ENCODE results near the gene MUL1. TPM values are rescaled to one million over a fixed set of nuclear protein-coding genes. Genes with fewer than 3 reads are reported as not detected.

MUL1 gene
- total and polyA plus RNA-seq, 2 of the 4 experiments (the other 2 are of a cell fraction), result 20.7 to 21.1 TPM

DNA sequence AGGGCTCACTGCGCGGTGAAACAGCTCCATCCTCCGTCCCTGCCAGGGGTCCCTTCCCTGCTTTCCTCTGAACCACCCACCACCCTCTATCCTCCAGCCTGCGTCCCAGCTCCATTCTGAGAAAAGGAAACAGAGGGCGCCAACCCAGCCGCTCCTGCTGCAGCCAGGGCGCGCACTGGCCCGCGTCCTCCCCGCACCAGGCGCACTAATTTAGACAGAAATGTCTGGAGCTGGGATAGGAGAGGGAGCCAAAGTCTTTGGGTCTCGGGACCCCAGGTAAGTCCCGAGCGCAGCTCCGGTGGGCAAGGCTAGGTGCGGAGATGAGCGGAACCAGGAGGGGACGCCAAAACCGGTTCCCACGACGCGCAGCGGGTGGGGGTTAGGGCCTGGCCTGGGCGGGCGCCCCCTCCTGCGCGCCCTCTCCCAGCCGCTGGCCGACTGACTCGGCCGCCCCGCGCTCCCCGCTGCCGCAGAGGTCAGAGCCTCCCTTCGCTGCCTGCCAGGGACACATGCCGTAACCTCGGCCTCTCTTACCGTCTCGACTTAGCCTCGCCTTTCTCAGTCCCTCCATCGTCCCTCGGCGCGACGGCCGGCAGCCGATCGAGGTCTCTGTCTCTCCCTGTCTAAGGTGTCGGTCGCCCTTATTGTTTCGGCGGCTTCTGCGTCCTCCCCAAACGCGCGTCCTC, 24.0 kb downstream of the MUL1 start:
- Histone ChIP-seq H4K20me1 (ENCODE audit: insufficient read depth, low read length) (peaks cover 28% of the 10 kb centered on the region), H3K4me2 (ENCODE audit: low read depth, low read length) (peak overlapping the region; percentile 91), H2BK15ac (ENCODE audit: low read depth, low read length) (peak overlapping the region; percentile 45; the same call in 1 of the 3 replicates), H2BK120ac (ENCODE audit: low read depth, low read length) (peak overlapping the region; percentile 90), H3K56ac (ENCODE audit: extremely low read depth, insufficient read depth, low read length) (peak overlapping the region; percentile 89), H3K4me1 (ENCODE audit: control insufficient read depth, insufficient read depth, low read length) (peaks cover 29% of the 10 kb centered on the region), H3K4me3 (ENCODE audit: insufficient read depth, low read depth, low read length) (peak overlapping the region; percentile 99), H3K9me1 (ENCODE audit: insufficient read depth, low read length) (peaks cover 22% of the 10 kb centered on the region), H4K8ac (ENCODE audit: low read depth in 2 of 2, low read length in 2 of 2) (peak overlapping the region; percentile 39 to 82; a peak in 3 of 4 replicates), H3K27me3 (ENCODE audit: control insufficient read depth, insufficient read depth, low read length) (no peaks in the 10 kb centered on the region), H2BK5ac (ENCODE audit: low read depth, low read length, poor library complexity, severe bottlenecking) (peak overlapping the region; percentile 91), H3K18ac (ENCODE audit: low read depth, low read length) (peak overlapping the region; percentile 95), H3K36me3 (ENCODE audit: control insufficient read depth, insufficient read depth, low read length) (peaks cover 12% of the 10 kb centered on the region; the same call in 1 of the 2 replicates), H2BK20ac (ENCODE audit: low read depth, low read length) (peak overlapping the region; percentile 53; the same call in 1 of the 2 replicates), H3K14ac (replicated peaks; ENCODE audit: low read depth, low read length) (peak overlapping the region; percentile 90), H4K91ac (ENCODE audit: insufficient read depth, low read depth, low read length) (peak overlapping the region; percentile 80), H3K4ac (ENCODE audit: low read depth, low read length) (peak overlapping the region; percentile 96), H4K5ac (ENCODE audit: low read depth, low read length) (peak overlapping the region; percentile 89), H2AFZ (replicated peaks; ENCODE audit: low read length, poor library complexity) (peak overlapping the region; percentile 66), H2AK5ac (ENCODE audit: low read depth, low read length) (peak overlapping the region; percentile 65), H3K27ac (ENCODE audit: insufficient read depth, low read length) (peak overlapping the region; percentile 100), H3K79me1 (ENCODE audit: low read depth in 1 of 2, low read length in 2 of 2) (peaks cover 10 to 40% of the 10 kb centered on the region in 2 experiments; a peak in 3 of 4 replicates), H3K9me3 (ENCODE audit: control insufficient read depth, insufficient read depth, low read length) (no peaks in the 10 kb centered on the region), H3K23ac (ENCODE audit: low read depth, low read length) (peak overlapping the region; percentile 98), H2AK9ac (replicated peaks; ENCODE audit: low read depth, low read length, poor library complexity) (peak overlapping the region; percentile 89), H3K9ac (ENCODE audit: low read depth, low read length) (peak overlapping the region; percentile 100)
- dilution Hi-C loops (cut with HindIII; ENCODE audit: low sequenced_read_pairs, unreplicated experiment), result no loop called here
- intact Hi-C loops (cut with micrococcal nuclease), result loop anchor here (5.0 kb wide), 1 partner anchor 57 kb away; no protein-coding TSS in a partner anchor
- no peak for ATAC-seq (ENCODE audit: low read depth)
- CTCF ChIA-PET, result interaction anchor here (0.7 to 1.2 kb wide), 4 partner anchors 10 to 305 kb away, joined by 3 read pairs; no protein-coding TSS in a partner anchor
- TF ChIP-seq CHD1 (IDR thresholded peaks at IDR 0.05; ENCODE audit: low read depth, low read length) (no peak), NFE2L2 (IDR thresholded peaks at IDR 0.05; ENCODE audit: low read depth, low read length) (no peak), CEBPB (IDR thresholded peaks at IDR 0.05; ENCODE audit: low read depth, low read length) (no peak)
- TF ChIP-seq, protein P1, sequence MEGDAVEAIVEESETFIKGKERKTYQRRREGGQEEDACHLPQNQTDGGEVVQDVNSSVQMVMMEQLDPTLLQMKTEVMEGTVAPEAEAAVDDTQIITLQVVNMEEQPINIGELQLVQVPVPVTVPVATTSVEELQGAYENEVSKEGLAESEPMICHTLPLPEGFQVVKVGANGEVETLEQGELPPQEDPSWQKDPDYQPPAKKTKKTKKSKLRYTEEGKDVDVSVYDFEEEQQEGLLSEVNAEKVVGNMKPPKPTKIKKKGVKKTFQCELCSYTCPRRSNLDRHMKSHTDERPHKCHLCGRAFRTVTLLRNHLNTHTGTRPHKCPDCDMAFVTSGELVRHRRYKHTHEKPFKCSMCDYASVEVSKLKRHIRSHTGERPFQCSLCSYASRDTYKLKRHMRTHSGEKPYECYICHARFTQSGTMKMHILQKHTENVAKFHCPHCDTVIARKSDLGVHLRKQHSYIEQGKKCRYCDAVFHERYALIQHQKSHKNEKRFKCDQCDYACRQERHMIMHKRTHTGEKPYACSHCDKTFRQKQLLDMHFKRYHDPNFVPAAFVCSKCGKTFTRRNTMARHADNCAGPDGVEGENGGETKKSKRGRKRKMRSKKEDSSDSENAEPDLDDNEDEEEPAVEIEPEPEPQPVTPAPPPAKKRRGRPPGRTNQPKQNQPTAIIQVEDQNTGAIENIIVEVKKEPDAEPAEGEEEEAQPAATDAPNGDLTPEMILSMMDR (conservative IDR thresholded peaks at IDR 0.05; ENCODE audit: low read depth, low read length), result 0 out of 2 replicates have a peak, but pooled peaks have one; percentile 6
- in situ Hi-C loops (cut with MboI; ENCODE audit: low sequenced_read_pairs), result no loop called here
- no TSS peak for BruUV-seq (replicated peaks)
- POLR2A ChIA-PET (ENCODE audit: unreplicated experiment), result interaction anchor here (1.0 kb wide), 1 partner anchor 11 kb away, joined by 3 read pairs; no protein-coding TSS in a partner anchor
- DNase-seq, result peak; percentile 22
- 0% methylated on average over 46 of the region's 58 CpGs; no CpG with 5 or more reads in 1 of the 2 experiments for WGBS, 2 experiments (ENCODE audit: extremely low coverage in 2 of 2, insufficient read length in 1 of 2)

Measured in IMR-90 (cell line).